Measurements from ENCODE around the gene CMSS1.

Gene CMSS1

GRCh38 chr3:99854756-99855298 is 37.2 kb downstream of the CMSS1 start:
- DNase-seq (ENCODE audit: low read depth), result no peak

DNA sequence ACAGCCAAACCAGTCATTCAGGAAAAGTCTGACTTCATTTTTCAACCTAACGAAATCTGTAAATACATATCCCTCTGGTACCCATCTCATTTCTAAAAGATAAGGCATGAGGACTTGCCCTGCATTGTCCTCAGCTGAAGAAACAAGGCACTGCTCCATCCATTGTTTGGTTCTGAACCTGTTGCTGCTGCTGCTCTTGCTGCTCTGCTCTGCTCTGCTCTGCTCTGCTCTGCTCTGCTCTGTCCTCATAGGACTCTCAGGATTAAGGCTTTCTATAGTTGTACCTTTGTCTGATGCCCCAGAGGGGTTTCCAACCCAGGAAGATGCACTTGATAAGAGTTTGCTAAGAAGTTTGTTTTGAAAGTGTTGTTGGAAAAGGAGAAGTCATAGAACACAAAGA is 38.2 kb downstream of the CMSS1 start:
- DNase-seq (ENCODE audit: low read depth), result no peak

GRCh38 chr3:99856437-99857220 is 39.0 kb downstream of the CMSS1 start:
- no peak for DNase-seq (ENCODE audit: low read depth)

GRCh38 chr3:99857278-99857677 is 39.6 kb downstream of the CMSS1 start:
- DNase-seq (ENCODE audit: low read depth), result no peak

DNA sequence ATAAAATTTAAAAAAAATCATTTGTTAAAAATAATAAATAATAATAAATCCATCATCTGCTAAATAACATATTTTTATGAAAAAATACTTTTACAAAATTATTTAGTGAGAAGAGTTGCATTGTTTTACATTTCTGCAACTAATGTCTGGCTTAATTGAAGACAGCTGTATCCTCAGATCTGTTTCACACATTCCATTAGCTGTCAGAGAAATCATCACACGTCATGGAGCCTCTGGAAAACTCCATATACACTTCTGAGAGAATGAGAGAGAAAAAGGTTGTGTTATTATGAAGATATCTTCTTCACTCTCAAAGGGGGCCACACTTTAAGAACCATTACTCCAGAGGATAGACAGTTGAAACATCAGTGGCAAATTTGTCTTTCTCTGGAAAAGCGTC is 40.8 kb downstream of the CMSS1 start:
- DNase-seq (ENCODE audit: low read depth), result no peak

DNA sequence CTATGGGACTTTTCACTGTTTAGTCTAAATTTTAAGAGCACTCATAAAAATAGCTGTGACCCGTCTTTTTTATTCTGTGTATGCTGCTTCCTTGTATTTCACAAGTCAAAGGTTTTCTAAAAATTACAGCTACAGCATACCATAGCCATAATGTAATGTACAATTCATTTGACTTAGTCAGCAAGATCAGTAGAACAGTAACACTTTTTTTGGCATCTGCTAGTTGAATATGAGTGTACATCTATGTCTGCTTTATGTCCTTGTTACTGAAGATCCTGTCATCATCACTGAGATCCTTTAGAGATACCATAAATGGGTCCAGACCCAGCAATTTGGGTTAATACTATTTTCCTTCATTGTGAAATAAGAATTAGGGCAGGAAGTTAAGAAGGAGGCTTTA is 42.2 kb downstream of the CMSS1 start:
- DNase-seq (ENCODE audit: low read depth), result no peak

DNA sequence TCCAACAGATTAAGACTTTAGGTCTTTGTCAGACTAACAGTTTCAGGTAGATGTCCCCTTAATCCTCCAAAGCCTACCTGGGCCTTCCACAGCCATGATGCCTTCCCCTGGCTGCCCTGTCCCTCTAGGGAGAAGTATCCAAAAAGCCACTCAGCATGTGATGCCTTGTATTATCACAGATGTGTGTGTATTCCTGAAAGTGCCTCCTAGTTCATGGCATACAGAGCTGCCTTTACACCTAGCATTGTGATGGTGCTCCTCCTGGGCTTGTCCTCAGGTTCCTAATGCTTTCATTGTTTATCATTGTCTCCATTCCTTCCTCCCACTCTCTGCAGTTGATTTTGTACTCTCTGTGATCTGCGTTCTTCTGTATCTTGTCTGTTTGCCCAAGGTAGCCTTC is 43.6 kb downstream of the CMSS1 start:
- DNase-seq (ENCODE audit: low read depth), result no peak

DNA sequence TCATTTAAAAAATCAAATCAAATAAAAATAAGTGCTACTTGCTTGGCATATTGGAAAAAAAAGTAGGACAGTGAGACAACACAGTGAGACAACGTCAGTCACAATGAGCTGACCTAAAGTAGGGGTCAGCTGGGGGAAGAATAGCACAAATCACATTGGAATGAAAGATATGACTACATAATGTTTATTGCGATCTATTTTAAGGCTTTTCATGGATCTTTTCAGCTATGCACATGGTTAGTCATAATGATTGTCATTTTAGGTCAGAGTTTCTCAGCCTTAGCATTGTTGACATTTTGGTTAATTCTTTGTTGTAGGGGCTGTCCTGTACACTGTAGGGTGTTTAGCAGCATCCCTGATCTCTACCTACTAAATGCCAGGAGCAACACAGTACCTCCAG is 44.5 kb downstream of the CMSS1 start:
- DNase-seq (ENCODE audit: low read depth), result no peak

DNA sequence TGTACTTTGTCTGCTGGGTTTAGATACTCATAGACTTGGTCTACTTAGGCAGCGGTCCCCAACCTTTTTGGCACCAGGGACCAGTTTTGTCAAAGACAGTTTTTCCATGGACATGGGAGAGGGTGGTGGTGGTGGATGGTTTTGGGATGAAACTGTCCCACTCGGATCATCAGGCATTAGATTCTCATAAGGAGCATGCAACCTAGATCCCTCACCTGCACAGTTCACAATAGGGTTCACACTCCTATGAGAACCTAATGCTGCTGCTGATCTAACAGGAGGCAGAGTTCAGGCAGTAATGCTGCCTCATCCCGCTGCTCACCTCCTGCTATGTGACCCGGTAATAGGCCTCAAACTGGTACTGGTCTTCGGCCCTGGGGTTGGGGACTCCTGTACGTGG is 45.3 kb downstream of the CMSS1 start:
- DNase-seq (ENCODE audit: low read depth), result no peak

- DNase-seq (ENCODE audit: low read depth), result no peak
These were observed 45.9 kb downstream of the CMSS1 start for GRCh38 chr3:99863588-99863987.

DNA sequence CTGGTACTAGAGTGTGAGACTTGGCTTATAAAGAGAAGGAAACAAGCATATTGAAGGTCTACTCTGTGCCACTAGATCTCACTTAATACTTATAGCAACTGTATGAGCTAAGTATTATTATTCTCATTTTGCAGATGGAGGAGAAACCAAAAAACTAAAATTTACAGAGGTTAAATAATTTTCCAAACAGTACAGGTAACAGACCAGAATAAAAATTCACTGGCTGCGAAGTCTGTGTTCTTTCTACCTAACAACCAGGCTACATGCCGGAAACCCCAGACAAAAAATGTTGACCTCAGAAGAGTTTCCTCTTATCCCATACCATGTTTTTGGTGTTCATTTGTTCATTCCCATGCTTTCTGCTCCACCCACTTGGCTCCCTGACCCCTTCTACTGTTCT is 46.6 kb downstream of the CMSS1 start:
- DNase-seq (ENCODE audit: low read depth), result no peak

GRCh38 chr3:99865321-99865720 is 47.7 kb downstream of the CMSS1 start:
- no peak for DNase-seq (ENCODE audit: low read depth)

GRCh38 chr3:99866261-99866761 is 48.6 kb downstream of the CMSS1 start:
- no peak for DNase-seq (ENCODE audit: low read depth)

GRCh38 chr3:99867594-99868310 is 50.1 kb downstream of the CMSS1 start:
- no peak for DNase-seq (ENCODE audit: low read depth)

GRCh38 chr3:99868311-99868646 is 50.6 kb downstream of the CMSS1 start:
- no peak for DNase-seq (ENCODE audit: low read depth)

DNA sequence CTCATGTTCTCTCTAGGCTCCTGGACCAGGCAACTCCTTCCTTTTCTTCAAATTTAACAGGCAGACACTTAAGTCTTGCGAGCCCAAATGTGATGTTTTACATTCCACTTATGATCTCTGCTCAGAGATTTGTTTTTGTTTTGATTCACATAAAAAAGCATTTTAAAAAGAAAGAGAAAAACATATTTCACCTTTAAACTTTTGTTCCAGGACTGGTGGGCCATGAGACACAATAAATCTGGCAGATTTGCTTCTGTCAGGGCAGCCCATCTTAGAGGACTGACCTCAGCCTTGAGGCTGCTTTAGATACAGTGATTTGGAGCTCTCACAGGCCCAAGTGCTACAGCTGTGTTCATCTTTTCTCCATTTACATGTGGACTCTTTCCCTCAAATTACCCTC is 52.0 kb downstream of the CMSS1 start:
- DNase-seq (ENCODE audit: low read depth), result no peak

DNA sequence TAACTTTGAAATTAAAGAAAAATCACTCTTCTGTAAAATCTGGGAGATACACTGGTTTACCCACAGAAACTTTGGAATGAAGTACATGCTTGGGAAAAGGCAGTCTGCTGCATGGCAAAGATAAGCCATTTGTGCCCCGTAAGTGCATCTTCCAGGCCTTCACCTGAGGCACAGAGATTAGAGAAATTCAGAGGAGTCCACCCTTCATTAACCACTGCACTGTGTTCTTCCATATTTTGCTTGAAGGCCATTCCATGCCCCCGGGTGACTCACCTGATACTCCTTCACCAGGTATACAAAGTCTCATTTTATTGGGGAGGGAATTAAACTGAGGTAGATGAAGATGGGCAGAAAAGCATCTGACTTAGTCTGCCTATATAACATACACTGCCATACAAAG is 53.0 kb downstream of the CMSS1 start:
- DNase-seq (ENCODE audit: low read depth), result no peak

DNA sequence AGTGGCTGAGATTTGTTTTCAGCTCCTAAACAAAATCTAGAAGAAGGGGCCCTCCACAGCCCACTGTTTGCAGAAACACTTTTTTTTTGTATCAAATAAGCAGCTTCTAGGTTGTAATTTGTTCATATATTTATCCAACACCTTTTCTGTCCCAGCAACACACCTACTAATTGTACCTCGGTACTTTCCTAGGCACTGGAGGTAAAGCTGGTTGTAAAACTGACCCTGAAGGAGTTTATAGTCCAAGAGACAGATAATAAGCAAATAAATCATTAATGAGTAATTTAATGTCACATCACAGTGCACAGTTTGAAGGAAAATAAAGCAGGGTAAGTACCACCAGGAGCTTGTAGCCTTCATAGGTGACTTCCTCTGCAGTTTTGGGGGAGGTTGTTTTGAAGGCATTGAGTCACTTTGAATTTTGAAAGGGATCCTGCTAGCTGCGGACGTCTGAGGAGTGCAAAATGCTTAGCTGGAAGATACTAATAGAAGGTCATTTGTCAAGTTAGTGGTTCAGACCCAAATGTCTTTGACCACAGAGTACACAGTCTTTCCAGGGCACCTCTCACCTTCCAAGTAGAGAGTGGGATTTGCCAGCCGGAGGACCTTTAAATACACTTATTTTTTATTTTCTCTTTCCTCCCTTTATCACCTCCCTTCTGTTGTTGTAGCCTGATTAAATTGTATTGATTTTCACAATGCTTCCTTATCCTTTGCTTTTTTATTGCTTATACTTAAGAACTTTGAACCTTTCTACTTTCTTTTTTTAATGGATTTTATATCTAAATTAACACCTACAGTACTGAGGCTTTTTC is 53.8 kb downstream of the CMSS1 start:
- DNase-seq (ENCODE audit: low read depth), result no peak

DNA sequence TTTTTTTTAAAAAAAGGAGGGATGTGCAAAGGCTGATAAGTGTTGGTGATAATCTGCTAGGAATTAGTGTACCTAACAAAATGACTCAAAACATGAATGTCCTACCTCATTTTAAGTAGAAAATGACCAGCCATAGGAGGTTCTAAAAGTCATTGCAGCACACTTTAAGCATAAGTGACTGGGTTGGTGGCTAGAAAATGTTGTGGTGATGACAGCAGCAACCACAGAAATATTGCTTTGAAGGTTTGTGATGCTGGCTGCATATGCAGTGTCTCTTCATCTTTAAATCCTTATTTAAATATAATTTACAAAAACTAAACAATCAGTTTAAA is 55.2 kb downstream of the CMSS1 start:
- no peak for DNase-seq (ENCODE audit: low read depth)

GRCh38 chr3:99873269-99874102 is 55.8 kb downstream of the CMSS1 start:
- no peak for DNase-seq (ENCODE audit: low read depth)

GRCh38 chr3:99874237-99875002 is 56.8 kb downstream of the CMSS1 start:
- no peak for DNase-seq (ENCODE audit: low read depth)
